ENCODE measurements around the gene CDRT4. TPM values are rescaled to one million over a fixed set of nuclear protein-coding genes. Genes with fewer than 3 reads are reported as not detected.

CDRT4 gene
- total and polyA plus RNA-seq, 2 donors (not counting 3 experiments of a cell fraction or from before 2014, with no cell fraction given) = 11.5 to 13.6 TPM

DNA sequence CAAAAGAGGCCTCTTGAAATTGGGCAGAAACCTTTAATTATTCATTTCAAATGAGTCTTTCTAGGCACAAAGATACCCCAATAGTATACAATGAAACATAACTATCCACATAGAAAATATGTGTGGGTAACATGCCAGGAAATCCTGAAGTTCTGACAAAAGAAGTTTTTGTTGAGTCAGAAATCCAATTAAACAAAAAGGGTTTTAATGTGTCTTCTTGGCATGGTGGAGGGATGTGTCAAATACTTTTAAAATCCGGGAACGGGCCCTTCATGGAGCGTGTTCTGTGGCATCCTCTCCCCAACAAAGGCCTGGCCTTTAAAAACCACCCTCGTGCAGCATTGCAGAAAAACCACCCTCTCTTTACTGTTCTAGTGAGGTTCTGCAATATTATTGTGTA lies 14.2 kb downstream of the CDRT4 start:
- H3K27me3 ChIP-seq (ENCODE audit: control insufficient read depth in 2 of 2, insufficient read depth in 2 of 2, low read length in 2 of 2) = no peaks in the 10 kb centered on the region
- H3K4me2 ChIP-seq (ENCODE audit: insufficient read depth, low read length) = no peak overlapping the region
- no peak for TF ChIP-seq CTCF (IDR thresholded peaks at IDR 0.05; ENCODE audit: extremely low read depth in 1 of 2, insufficient read depth in 1 of 2, low read depth in 1 of 2, low read length in 2 of 2)
- TF ChIP-seq FOS (IDR thresholded peaks at IDR 0.05; ENCODE audit: borderline replicate concordance, insufficient read depth, low read length) = no peak
- TF ChIP-seq GATA2 (IDR thresholded peaks at IDR 0.05; ENCODE audit: insufficient read depth, insufficient read length, low read depth, low read length) = no peak
- no peak for TF ChIP-seq EZH2 (IDR thresholded peaks at IDR 0.05; ENCODE audit: borderline replicate concordance, low read depth, low read length, severe bottlenecking)
- TF ChIP-seq POLR2A (IDR thresholded peaks at IDR 0.05; ENCODE audit: low read depth, low read length) = no peak
- TF ChIP-seq POLR2AphosphoS5 (IDR thresholded peaks at IDR 0.05; ENCODE audit: insufficient read depth, low read depth, low read length) = no peak
- TF ChIP-seq JUN (IDR thresholded peaks at IDR 0.05; ENCODE audit: borderline replicate concordance, insufficient read depth, insufficient read length, low read depth) = no peak
- TF ChIP-seq MAX (IDR thresholded peaks at IDR 0.05; ENCODE audit: insufficient read depth, insufficient read length) = no peak
- TF ChIP-seq MYC (IDR thresholded peaks at IDR 0.05; ENCODE audit: low read depth, low read length) = no peak
- H2AFZ ChIP-seq (ENCODE audit: low read depth, low read length) = no peak overlapping the region
- ChIA-PET CTCF (no interaction called here), POLR2A (no interaction called here)
- no peaks in the 10 kb centered on the region for H4K20me1 ChIP-seq (replicated peaks; ENCODE audit: control insufficient read depth, extremely low read depth, insufficient read depth, low read length)
- no peaks in the 10 kb centered on the region for H3K9me3 ChIP-seq (replicated peaks; ENCODE audit: control insufficient read depth, insufficient read depth, low read length)
- FAIRE-seq (no peak), DNase-seq (ENCODE audit: low read depth, low spot score) (peak; percentile 34)
- peaks cover 18% of the 10 kb centered on the region for H3K4me1 ChIP-seq (ENCODE audit: control insufficient read depth, extremely low read depth, insufficient read depth, low read length)
- dilution Hi-C loops (cut with MboI; ENCODE audit: extremely low pct_ligation_motif_present, low sequenced_read_pairs) (no loop called here), intact Hi-C loops (cut with micrococcal nuclease) (loop anchor here (1.0 kb wide), 1 partner anchor 10 kb away; no protein-coding TSS in a partner anchor)
- H3K9me1 ChIP-seq (replicated peaks; ENCODE audit: control insufficient read depth, extremely low read depth, insufficient read depth, low read length) = no peaks in the 10 kb centered on the region
- no peak overlapping the region for H3K27ac ChIP-seq (ENCODE audit: insufficient read depth, low read depth, low read length)
- H3K36me3 ChIP-seq (ENCODE audit: control insufficient read depth in 2 of 2, extremely low read depth in 1 of 2, insufficient read depth in 2 of 2, low read length in 2 of 2) = no peaks in the 10 kb centered on the region
- no TSS peak for BruUV-seq (replicated peaks)
- no peaks in the 10 kb centered on the region for H3K79me2 ChIP-seq (ENCODE audit: control insufficient read depth, insufficient read depth, low read length)
- H3K9ac ChIP-seq (replicated peaks; ENCODE audit: extremely low read depth, insufficient read depth, low read length) = no peak overlapping the region
- H3K4me3 ChIP-seq (replicated peaks in 1 of 3; ENCODE audit: insufficient read depth in 1 of 3, low read depth in 1 of 3, low read length in 3 of 3) = no peak overlapping the region

Measured in endothelial cell of umbilical vein (primary cell).